Measurements from ENCODE around the gene GPRIN2. TPM values are rescaled to one million over a fixed set of nuclear protein-coding genes. Genes with fewer than 3 reads are reported as not detected.
A peak's percentile ranks its signal among the peaks of the same experiment; 100 is the strongest.

Gene GPRIN2
- total and polyA plus RNA-seq, 2 of the 8 experiments (the other 6 are each of a cell fraction or from before 2014, with no cell fraction given), result 14.3 to 18.6 TPM

DNA sequence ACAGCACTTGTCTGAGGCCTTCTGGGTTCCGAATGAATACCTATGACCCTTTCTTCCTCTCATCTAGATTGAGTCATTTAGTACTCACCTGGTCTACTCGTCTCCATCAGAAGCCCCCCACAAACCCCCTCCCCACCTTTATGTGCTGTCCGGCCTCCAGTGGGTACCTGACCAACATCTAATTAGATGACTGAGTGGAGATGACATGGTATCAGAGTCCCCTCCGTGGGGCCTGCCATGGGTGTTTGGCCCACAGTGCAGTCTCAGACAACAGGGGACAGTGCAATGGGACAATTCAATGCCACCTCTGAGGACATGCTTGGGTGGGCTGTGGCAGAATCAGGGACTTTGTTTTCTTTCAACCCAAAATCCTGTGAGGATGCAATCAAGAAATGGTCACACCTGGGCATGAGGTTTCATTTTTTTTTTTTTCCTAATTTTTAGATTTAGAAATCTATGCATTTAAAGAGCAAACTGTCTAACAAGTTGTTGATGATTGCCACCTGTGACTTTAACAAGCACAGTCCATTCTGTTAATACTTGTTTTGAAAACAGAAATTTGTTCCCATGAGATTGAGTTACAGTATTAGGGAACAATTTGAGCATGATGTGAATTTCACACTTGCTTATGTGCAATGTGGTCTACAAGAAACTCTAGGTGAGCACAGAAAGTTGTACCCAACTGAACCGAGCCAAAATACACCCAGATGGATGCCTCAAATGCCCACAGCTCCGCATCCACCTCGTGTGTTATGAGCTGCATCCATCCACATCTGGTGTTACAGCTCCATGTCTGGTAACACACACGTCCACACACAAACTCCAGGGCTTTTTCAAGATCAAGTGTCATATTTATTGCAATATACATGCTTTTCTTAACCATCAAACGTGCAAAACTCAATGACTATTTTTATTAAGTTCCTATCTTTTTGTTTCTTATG lies 27.5 kb downstream of the GPRIN2 start:
- no peak overlapping the region for H3K4me2 ChIP-seq (ENCODE audit: insufficient read depth in 1 of 2, low read depth in 2 of 2, low read length in 2 of 2)
- H3K27ac ChIP-seq (ENCODE audit: low read depth, low read length), result no peak overlapping the region
- peaks cover 14% of the 10 kb centered on the region for H3K23me2 ChIP-seq (ENCODE audit: low read depth, low read length)
- H3K18ac ChIP-seq (ENCODE audit: extremely low read depth, low read length), result no peak overlapping the region
- H2BK15ac ChIP-seq (ENCODE audit: low read length), result no peak overlapping the region
- FAIRE-seq (no peak), DNase-seq (ENCODE audit: low read depth in 1 of 2, low spot score in 2 of 2) (no peak)
- no peak overlapping the region for H4K8ac ChIP-seq (ENCODE audit: extremely low read depth, insufficient read depth, low read length)
- no peak for TF ChIP-seq SIX5 (IDR thresholded peaks at IDR 0.05; ENCODE audit: low read depth, low read length)
- no peak for TF ChIP-seq EP300 (IDR thresholded peaks at IDR 0.05; ENCODE audit: borderline replicate concordance in 1 of 2, low read depth in 2 of 2, low read length in 2 of 2)
- TF ChIP-seq, protein P1, sequence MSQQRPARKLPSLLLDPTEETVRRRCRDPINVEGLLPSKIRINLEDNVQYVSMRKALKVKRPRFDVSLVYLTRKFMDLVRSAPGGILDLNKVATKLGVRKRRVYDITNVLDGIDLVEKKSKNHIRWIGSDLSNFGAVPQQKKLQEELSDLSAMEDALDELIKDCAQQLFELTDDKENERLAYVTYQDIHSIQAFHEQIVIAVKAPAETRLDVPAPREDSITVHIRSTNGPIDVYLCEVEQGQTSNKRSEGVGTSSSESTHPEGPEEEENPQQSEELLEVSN (IDR thresholded peaks at IDR 0.05), result no peak
- no peak for TF ChIP-seq SP2 (IDR thresholded peaks at IDR 0.05; ENCODE audit: low read length)
- no peak overlapping the region for H3K9ac ChIP-seq (replicated peaks in 1 of 4; ENCODE audit: extremely low read depth in 1 of 4, low read depth in 3 of 4, low read length in 3 of 4)
- H3K56ac ChIP-seq (replicated peaks; ENCODE audit: insufficient read length, low read depth, low read length), result no peak overlapping the region
- H2BK120ac ChIP-seq (replicated peaks; ENCODE audit: low read depth, low read length), result no peak overlapping the region
- no peak overlapping the region for H2BK20ac ChIP-seq (ENCODE audit: low read length)
- H3K9me3 ChIP-seq (ENCODE audit: insufficient read depth in 2 of 2, low read depth in 1 of 2, low read length in 1 of 2), result no peaks in the 10 kb centered on the region
- H3K23ac ChIP-seq (ENCODE audit: insufficient read length), result no peak overlapping the region
- no peak overlapping the region for H2AFZ ChIP-seq (ENCODE audit: low read length)
- ChIA-PET POLR2A (ENCODE audit: partially characterized antibody) (interaction anchor here (1.4 kb wide), 1 partner anchor 12 kb away, joined by 3 read pairs; no protein-coding TSS in a partner anchor), CTCF (ENCODE audit: partially characterized antibody) (interaction anchor here (0.7 to 4.4 kb wide), 6 partner anchors 10 to 230 kb away, joined by 3 to 32 read pairs (median 4); no protein-coding TSS in a partner anchor)
- H2BK12ac ChIP-seq (ENCODE audit: low read depth, low read length), result no peak overlapping the region
- peaks cover 0 to 6% of the 10 kb centered on the region in 2 experiments; a peak in 1 of 4 replicates for H3K79me2 ChIP-seq (ENCODE audit: control insufficient read depth in 1 of 2, insufficient read depth in 2 of 2, low read length in 2 of 2)
- H3K79me1 ChIP-seq (ENCODE audit: low read depth, low read length), result no peaks in the 10 kb centered on the region
- no peaks in the 10 kb centered on the region; a peak in 1 of 8 replicates for H3K36me3 ChIP-seq (ENCODE audit: control insufficient read depth in 2 of 4, insufficient read depth in 4 of 4, low read length in 3 of 4)
- no peak overlapping the region for H3K14ac ChIP-seq (ENCODE audit: insufficient read length)
- 0 out of 2 replicates have a peak overlapping the region, but pooled peaks have one; percentile 54 for H2AK5ac ChIP-seq (ENCODE audit: low read depth, low read length)
- no peak overlapping the region for H4K91ac ChIP-seq (replicated peaks; ENCODE audit: insufficient read length, low read length)
- WGBS, 2 experiments (ENCODE audit: extremely low coverage in 1 of 2, insufficient coverage in 1 of 2, insufficient read length in 1 of 2, insufficient replicate concordance in 2 of 2, low coverage in 1 of 2, low lambda C conversion rate in 2 of 2, missing lambda C conversion rate in 1 of 2), result 90% methylated on average over 9 of the region's 9 CpGs; no CpG with 5 or more reads in 1 of the 2 experiments
- H3K4ac ChIP-seq (replicated peaks; ENCODE audit: insufficient read length, low read depth, low read length), result no peak overlapping the region
- H3K4me1 ChIP-seq (replicated peaks in 1 of 4; ENCODE audit: control insufficient read depth in 3 of 4, insufficient read depth in 4 of 4, low read length in 3 of 4), result peaks cover 0 to 2% (median 0%) of the 10 kb centered on the region in 4 experiments; a peak in 1 of 7 replicates
- H4K20me1 ChIP-seq (replicated peaks in 1 of 2; ENCODE audit: control insufficient read depth in 1 of 2, insufficient read depth in 2 of 2, low read length in 2 of 2), result peaks cover 0 to 15% of the 10 kb centered on the region in 2 experiments
- H2BK5ac ChIP-seq (ENCODE audit: low read depth, low read length), result no peak overlapping the region
- no peak overlapping the region for H3K4me3 ChIP-seq (ENCODE audit: extremely low read depth in 1 of 4, insufficient read depth in 2 of 4, low read depth in 3 of 4, low read length in 4 of 4)
- 0 out of 7 replicates have a peak, but pooled peaks cover 0 to 3% (median 0%) of the 10 kb centered on the region in 4 experiments for H3K27me3 ChIP-seq (replicated peaks in 1 of 4; ENCODE audit: control insufficient read depth in 3 of 4, extremely low read depth in 1 of 4, insufficient read depth in 3 of 4, low read length in 3 of 4)
- no peak overlapping the region for H4K5ac ChIP-seq (ENCODE audit: insufficient read length, low read depth, low read length)
